ENCODE results near the gene FUT7.

FUT7 gene

DNA sequence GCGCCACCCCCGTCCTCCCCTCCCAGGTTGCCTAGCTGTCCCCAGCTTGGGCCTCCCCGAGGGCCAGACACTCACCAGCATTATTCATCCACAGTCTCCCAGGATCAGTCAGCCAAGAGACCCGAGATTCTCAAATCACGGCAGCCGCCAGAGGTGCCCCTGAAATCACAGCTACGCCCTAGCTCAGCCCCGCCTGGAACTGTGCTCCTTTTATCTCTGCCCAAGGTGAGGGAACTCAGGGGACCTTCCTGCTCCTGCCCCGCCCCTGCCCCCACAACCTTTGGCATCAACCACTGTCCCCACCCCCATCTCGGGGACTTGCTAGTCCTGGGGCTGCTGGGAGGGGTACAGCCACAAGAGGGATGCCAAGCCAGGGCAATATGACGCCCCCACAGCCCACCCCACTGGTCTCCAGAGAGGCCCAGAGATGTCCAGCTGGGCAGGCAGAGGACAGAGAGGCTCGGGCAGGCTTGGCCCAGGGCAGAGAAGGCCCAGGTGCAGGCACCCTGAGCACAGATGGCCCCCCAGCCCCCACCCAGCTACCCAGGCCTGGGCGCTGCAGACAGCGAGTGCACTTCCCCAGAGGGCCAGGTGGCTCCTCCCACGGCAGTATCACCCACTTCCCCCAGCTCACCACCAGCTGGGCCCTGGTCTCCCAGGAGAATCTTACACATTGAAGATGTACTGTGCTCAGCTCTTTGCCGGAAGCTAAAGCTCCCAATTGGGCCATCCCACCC, at the start of gene FUT7:
TSS of gene FUT7 (minus strand) at position 185 of the 737 bp plus-strand sequence. CDS start at position 88, 97 bp downstream.
- no peak for DNase-seq

- DNase-seq: no peak
These were observed 48.6 kb upstream of the FUT7 start for GRCh38 chr9:137080260-137081122.

- DNase-seq: no peak
These were observed 47.5 kb upstream of the FUT7 start for GRCh38 chr9:137079401-137079787.

DNA sequence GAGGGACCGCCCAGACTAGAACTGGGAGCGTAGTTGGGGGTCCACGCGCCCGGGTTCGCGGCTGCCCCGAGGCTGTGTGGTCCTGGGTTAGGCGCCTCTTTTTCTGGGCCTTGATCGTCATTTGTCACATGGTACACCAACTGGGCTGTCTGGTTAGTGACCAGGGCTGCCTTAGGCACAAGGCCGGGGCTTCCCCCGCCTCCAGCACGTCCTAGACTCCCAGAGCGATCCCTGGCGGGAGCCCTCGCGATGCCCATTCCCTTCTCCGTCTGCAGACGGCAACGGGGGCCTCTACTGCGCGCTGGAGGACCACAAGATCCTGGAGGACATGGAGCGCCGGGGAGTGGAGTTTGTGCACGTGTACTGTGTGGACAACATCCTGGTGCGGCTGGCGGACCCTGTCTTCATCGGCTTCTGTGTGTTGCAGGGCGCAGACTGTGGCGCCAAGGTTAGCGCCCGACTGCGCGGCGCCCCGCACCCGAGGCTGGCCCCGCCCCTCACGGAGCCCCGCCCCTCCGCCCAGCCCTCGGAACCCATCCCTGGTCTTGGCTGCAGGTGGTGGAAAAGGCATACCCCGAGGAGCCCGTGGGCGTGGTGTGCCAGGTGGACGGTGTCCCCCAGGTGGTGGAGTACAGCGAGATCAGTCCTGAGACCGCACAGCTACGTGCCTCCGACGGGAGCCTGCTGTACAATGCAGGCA, 47.0 kb upstream of the FUT7 start:
- no peak for DNase-seq

DNA sequence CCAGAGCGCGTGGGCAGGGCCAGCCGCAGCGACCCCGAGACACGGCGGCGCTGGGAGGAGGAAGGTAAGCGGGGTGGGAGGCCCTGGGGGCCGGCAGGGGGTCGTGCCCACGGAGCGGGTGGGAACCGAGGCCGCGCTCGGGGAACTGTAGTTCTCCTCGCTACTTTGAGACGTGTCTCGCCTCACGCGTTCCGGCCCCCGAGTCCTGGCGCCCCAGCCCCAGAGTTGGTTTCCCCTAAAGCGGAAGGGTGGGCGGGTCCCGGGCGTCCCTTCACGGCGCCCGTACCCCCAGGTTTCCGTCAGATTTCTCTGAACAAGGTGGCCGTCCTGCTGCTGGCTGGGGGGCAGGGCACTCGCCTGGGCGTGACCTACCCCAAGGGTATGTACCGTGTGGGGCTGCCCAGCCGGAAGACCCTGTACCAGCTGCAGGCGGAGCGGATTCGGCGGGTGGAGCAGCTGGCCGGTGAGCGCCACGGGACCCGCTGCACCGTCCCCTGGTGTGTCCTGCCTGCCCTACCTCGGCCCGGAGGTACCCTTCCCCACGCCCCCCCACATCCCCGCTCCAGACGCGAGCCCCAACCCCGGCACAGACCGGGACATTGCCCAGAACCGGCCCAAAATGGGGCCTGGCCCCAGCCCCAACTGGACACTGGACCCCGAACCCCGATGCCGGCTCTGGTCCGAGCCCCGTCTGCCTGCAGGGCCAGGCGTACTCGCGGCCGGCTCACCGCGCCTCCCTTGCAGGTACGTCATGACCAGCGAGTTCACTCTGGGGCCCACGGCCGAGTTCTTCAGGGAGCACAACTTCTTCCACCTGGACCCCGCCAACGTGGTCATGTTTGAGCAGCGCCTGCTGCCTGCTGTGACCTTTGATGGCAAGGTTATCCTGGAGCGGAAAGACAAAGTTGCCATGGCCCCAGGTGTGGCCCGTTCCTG, 46.1 kb upstream of the FUT7 start:
- no peak for DNase-seq

DNA sequence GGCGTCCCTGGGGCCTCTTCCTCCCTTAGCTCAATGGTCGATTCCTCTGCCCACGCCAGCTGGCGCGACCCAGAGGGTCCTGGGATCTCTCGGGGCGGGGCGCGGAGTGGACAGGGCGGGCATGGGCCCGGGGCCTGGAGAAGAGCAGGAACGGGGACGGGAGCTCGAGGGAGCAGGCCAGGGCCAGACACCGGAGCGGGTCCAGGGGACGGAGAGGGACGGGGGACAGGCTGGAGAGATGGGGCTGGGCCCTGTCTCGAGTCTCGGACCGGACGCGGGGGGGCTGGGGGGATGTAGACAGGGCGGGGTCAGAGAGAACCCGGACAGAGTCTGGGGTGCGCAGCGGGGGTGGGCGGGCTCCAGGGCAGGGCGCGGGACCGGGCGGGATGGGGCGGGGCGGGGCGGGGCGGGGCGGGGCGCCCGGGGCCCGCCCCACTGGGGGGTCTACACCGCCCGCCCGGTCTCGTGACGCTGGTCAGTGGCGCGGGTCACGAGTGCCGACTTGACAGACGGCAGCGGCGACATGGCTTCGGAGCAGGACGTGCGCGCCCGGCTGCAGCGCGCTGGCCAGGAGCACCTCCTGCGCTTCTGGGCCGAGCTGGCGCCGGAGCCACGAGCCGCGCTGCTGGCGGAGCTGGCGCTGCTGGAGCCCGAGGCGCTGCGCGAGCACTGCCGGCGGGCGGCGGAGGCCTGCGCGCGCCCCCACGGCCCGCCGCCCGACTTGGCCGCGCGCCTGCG, 45.3 kb upstream of the FUT7 start, which contains the start of gene UAP1L1:
TSS of gene UAP1L1 (plus strand) at position 508 of the 738 bp plus-strand sequence. CDS start at position 524, 16 bp downstream.
- no peak for DNase-seq

DNA sequence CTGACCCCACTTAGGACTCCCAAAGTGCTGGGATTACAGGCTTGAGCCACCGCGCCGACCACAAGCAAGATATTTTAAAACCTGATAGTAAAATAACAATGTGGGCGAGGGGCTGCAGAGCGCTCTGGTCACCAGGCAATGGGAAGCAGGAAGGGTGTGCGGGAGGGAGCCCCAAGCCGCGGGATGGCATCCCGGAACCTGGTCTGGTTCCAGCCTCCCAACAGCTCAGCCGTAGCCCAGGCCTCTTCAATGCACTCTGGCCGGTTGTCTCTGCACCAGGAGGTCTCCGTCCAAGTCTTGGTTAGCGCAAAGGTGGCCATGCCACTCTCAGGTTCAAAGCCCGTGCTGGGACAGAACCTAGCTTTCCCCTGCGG, 44.7 kb upstream of the FUT7 start:
- DNase-seq: no peak

GRCh38 chr9:137075275-137075775, 43.4 kb upstream of the FUT7 start:
- no peak for DNase-seq

DNA sequence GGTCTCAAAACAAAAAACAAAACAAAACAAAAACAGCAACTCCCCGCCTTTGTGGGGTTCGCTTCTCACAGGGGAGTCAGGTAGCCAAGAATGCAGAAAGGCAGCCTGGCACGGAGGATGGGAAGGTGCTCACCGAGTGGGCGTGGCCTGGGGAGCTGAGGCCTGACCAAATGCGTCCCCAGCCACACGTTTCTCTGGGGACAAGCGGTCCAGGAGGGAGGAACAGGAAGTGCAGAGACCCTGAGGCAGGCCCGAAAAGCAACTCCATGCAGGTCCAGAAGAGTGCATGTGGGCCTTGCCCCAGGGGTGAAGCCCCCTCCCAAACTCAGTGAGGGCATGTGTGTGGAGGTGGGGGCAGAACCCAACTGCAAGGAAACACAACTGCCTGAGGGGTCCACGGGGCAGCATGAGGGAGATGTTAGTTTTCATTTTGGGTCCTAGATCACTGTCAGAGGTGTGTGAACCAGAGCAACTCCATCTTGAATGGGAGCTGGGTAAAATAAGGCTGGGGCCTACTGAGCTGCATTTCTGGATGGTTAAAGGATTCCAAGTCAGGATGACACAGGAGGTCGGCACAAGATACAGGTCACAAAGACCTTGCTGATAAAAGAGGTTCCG, 42.9 kb upstream of the FUT7 start:
- no peak for DNase-seq

- DNase-seq: no peak
These were observed 42.1 kb upstream of the FUT7 start for GRCh38 chr9:137073992-137074399.

- no peak for DNase-seq
These were observed 39.4 kb upstream of the FUT7 start for GRCh38 chr9:137071282-137071681.

DNA sequence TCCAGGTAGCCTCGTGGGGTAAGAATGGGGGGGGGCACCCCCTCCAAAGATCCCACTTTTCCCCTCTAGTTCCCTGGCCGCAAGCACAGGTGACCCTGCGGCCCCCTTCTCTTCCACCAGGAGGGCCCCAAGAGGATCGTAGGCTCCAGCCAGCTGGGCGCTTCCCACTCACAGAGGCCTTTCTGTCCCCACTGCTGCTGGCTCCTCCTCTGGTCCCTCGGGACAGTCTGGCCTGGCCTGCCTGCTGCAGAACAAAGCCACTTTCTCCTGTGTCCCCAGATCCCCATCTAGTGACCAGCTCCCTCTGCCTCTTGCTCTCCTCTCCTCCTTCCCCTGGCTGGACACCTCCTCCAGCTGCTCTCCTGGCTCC, 39.0 kb upstream of the FUT7 start:
- DNase-seq: no peak

- DNase-seq: peak; percentile 72
These were observed 38.5 kb upstream of the FUT7 start, which contains the start of gene SAPCD2 for GRCh38 chr9:137070201-137070905. SAPCD2 (minus strand) TSS chr9:137070557; CDS start chr9:137070460, 97 bp downstream.

DNA sequence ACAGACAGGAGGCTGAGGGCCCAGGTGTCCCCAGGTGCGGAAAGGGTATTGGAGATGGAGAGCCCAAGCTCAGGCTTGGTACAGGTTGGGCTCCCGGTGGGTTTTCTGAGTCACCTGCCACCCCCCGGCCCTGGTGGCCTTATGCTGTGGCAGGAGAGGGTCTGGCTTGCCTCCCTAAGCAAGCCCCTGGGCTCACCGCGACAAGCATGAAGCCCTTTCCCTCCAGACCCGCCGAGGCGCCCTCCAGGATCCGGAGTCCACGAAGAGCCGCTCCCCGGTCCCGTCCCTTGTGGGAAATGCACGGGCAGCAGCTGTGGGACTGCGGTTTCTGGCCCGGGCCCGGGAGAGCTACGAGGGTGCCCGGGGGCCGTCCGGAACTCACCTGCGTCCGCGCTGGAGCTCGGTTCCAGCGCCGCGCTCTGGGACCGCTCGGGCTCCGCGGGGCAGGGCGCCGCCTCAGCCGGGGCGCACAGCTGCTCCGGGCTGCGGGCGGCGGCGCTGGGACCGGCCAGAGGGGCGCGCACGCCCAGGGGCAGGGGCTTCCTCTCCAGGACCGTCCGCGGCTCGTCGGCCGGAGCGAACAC, 37.7 kb upstream of the FUT7 start:
- DNase-seq: no peak

DNA sequence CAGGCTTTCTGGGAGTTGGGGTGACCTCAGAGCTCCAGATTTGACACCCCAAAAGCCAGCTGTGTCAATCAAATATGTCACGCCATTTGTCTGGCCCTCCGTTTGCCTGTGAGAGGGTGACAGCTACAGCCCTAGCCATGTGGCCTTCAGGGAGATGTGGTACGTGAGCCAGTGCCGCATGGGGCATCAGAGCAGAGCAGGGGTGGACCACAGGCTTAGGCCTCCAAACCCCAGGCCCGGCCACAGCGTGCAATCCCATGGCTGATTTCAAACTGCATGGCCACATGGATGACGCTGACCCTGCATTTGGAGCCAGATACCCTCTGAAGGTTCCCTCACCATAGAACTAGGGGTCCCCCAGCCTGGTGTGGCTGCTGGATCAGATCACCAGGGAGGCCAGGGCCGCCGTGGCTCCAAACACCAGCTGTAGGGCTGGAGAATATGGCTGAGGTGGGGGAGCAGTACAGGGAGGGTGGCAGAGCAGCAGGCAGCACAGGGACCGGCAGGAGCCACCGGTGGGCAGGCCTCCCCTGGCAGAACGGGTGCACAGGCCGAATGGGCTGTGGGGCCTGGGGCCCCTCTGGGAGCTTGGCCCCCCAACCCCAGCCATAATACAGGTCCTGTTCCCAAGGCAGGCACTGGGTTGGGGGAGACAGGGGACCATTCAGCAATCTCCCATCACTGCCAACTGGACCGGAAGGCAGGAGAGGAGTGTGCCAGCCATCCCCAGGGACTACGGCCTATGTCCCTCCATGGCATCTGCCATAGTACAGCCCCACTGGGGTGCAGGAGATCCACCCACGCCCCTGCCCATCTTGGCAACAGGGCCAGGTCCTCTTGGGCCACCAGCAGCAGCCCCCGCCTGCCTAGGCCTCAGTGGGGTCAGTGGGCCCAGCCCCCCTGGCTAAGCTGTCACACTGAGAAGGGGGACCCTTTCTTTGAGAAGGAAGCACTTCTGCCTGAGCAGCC, 36.9 kb upstream of the FUT7 start:
- DNase-seq: no peak

GRCh38 chr9:137067860-137068538, 36.1 kb upstream of the FUT7 start:
- peak; percentile 59 for DNase-seq

DNA sequence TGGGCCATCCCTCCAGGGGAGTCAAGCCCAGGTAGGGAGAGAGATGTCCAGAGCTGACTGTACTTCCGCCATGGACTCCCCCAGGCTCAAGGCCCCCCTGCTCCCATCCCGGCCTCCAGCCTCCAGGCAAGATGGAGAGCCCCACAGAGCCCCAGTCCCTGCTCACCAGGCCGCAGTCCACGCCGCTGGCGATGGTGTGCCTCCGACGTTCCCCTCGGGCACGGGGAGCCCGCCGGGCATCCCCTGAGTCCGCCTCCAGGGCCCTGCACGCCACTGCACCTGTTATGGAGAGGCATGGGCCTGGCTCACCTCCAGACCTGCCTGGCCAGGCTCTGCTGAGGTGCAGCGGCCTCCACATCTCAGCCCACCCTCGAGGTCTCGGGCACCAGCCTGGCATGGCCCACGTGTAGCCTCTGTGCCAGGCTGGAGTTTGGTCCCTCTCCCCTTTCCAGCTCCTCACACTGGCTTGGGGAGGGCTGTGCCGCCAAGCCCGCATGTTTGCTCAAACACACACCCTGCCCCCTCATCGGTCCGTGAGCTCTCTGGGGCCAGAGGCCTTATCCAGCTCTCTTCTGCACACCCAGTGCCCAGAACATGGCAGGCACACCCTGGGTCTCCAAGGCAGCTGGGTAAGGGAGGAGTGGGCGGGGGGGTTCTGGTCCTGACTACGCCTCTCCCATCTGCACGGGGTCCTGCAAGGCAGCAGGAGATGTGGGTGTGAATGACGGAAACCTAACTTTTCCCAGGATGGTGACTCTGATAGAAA, 34.4 kb upstream of the FUT7 start:
- no peak for DNase-seq

Measured in NCI-H1048 (cell line).